ENCODE data around the gene GFRA3.
"Not testable (repeated sequence)": the region's sequence is repeated elsewhere in the genome, so short reads cannot be mapped to it uniquely, and the experiment has no call there.

GRCh38 chr5:138318211-138318610 lies 43.8 kb upstream of the GFRA3 start:
- not testable (repeated sequence) for TF ChIP-seq CTCF (IDR thresholded peaks at IDR 0.05); POLR2A (IDR thresholded peaks at IDR 0.05); POLR2AphosphoS5 (IDR thresholded peaks at IDR 0.05; ENCODE audit: insufficient read depth in 1 of 2, low read depth in 1 of 2)

Measured in vagina (tissue), 2 donors.